OCI-LY1 (cell line): Measurements from ENCODE around the gene LHFPL2.

Experiments used
- H2AFZ ChIP-seq: fragments of 200-600 bp; sonication (generic), shearing (Covaris generic); 2 replicates; pipeline ENCODE4 v1.6.0; 2014; ENCODE audit warnings: antibody characterized with exemption, mild to moderate bottlenecking, low read length
- H3F3A ChIP-seq: fragments of 200-600 bp; sonication (generic), shearing (Covaris generic); 2 replicates; pipeline ENCODE4 v1.6.0; 2014; ENCODE audit warnings: mild to moderate bottlenecking, antibody characterized with exemption, low read length, moderate library complexity; ENCODE audit not compliant: insufficient read depth
- H3K27ac ChIP-seq: fragments of 200-600 bp; sonication (generic); 2 replicates; pipeline ENCODE4 v1.5.1; 2014; ENCODE audit warnings: low read length, mixed run types, mild to moderate bottlenecking, low read depth; ENCODE audit not compliant: poor library complexity, severe bottlenecking
- H3K27me3 ChIP-seq: fragments of 200-600 bp; sonication (generic); 2 replicates; pipeline ENCODE4 v1.6.0; 2014; ENCODE audit warnings: antibody characterized with exemption, mild to moderate bottlenecking, low read length, moderate library complexity; ENCODE audit not compliant: insufficient read depth
- H3K36me3 ChIP-seq: fragments of 200-600 bp; sonication (generic); 2 replicates; pipeline ENCODE4 v1.6.1; 2014; ENCODE audit warnings: mild to moderate bottlenecking, antibody characterized with exemption, low read length, moderate library complexity, mixed read lengths; ENCODE audit not compliant: insufficient read depth
- H3K4me1 ChIP-seq: fragments of 200-600 bp; sonication (generic); 2 replicates; pipeline ENCODE4 v1.5.1; 2014; ENCODE audit warnings: mild to moderate bottlenecking, low read length, moderate library complexity; ENCODE audit not compliant: insufficient read depth, severe bottlenecking
- H3K4me2 ChIP-seq: fragments of 200-600 bp; sonication (generic), shearing (Covaris generic); 2 replicates; pipeline ENCODE4 v1.6.1; 2014; ENCODE audit warnings: low read length
- H3K4me3 ChIP-seq: fragments of 200-600 bp; sonication (generic); 2 replicates; pipeline ENCODE4 v1.5.1; 2014; ENCODE audit warnings: low read length, low read depth, mild to moderate bottlenecking, mixed read lengths; ENCODE audit not compliant: poor library complexity, severe bottlenecking
- H3K79me2 ChIP-seq: fragments of 200-600 bp; shearing (Covaris generic); 2 replicates; pipeline ENCODE4 v1.6.1; 2016; ENCODE audit warnings: mixed run types, low read length, mixed read lengths; ENCODE audit not compliant: insufficient read depth
- H3K9ac ChIP-seq: fragments of 200-600 bp; sonication (generic), shearing (Covaris generic); 2 replicates; pipeline ENCODE4 v1.6.1; 2014; ENCODE audit warnings: mild to moderate bottlenecking, low read length, mixed read lengths
- H3K9me2 ChIP-seq: fragments of 200-600 bp; sonication (generic), shearing (Covaris generic); 2 replicates; pipeline ENCODE4 v1.6.1; 2014; ENCODE audit warnings: low read depth, mild to moderate bottlenecking, low read length, mixed read lengths
- H3K9me3 ChIP-seq: fragments of 200-600 bp; shearing (Covaris generic); 2 replicates; pipeline ENCODE4 v1.6.1; 2014; ENCODE audit warnings: low read length, mixed read lengths
- H4K20me1 ChIP-seq: fragments of 200-600 bp; sonication (generic), shearing (Covaris generic); 2 replicates; pipeline ENCODE4 v1.6.0; 2016; ENCODE audit warnings: mild to moderate bottlenecking, low read length; ENCODE audit not compliant: insufficient read depth
- EZH2 ChIP-seq: fragments of 200-600 bp; sonication (generic), shearing (Covaris generic); IDR thresholded peaks from 2 replicates; pipeline ENCODE4 v1.8.0; 2017; ENCODE audit warnings: borderline replicate concordance, mixed run types, mild to moderate bottlenecking, antibody characterized with exemption, low read length, moderate library complexity, mixed read lengths
- TF ChIP-seq, protein P1 (sequence below): fragments of 200-600 bp; sonication (generic), shearing (Covaris generic); IDR thresholded peaks from 2 replicates; pipeline ENCODE4 v1.5.1; 2017; ENCODE audit warnings: mild to moderate bottlenecking, antibody characterized with exemption, low read length, moderate library complexity, mixed read lengths

LHFPL2 gene

DNA sequence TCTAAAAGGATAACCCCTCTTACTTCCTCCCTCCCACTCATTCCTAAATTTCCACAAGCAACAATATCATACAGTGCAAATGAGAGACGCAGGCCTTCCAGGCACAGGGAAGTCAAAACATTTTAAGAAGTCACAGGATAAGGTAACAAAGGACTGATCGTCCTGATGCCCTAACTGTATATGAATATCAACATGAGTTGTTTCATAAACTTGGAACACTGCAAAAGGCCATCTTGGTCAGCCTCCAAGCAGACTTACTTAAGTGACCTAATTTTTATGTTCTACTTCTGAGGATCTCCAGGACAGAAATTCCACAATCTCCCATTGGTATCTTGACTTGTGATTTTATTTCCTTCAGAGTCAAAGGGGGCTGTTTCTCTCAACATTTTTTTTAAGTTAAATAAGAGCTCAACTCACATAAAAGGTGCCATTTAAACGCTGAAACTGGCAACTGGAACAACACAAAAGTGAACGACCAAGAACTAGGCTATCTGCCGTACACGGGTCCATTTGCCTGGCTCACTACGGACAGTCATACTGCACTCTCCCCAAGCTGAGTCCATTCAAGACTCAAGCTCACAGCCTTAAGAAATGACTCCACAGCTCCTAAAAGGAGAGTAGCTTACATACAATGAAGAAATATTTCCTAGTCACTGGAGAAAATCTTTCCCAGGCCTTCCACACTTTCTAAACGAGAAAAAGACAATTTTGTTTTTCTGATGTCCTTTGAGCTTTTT, 71.3 kb downstream of the LHFPL2 start:
- peak overlapping the region; percentile 14 for H3K27ac ChIP-seq
- no peaks in the 10 kb centered on the region for H3K9me2 ChIP-seq
- TF ChIP-seq, protein P1, sequence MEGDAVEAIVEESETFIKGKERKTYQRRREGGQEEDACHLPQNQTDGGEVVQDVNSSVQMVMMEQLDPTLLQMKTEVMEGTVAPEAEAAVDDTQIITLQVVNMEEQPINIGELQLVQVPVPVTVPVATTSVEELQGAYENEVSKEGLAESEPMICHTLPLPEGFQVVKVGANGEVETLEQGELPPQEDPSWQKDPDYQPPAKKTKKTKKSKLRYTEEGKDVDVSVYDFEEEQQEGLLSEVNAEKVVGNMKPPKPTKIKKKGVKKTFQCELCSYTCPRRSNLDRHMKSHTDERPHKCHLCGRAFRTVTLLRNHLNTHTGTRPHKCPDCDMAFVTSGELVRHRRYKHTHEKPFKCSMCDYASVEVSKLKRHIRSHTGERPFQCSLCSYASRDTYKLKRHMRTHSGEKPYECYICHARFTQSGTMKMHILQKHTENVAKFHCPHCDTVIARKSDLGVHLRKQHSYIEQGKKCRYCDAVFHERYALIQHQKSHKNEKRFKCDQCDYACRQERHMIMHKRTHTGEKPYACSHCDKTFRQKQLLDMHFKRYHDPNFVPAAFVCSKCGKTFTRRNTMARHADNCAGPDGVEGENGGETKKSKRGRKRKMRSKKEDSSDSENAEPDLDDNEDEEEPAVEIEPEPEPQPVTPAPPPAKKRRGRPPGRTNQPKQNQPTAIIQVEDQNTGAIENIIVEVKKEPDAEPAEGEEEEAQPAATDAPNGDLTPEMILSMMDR = no peak
- no peak for TF ChIP-seq EZH2
- H3K27me3 ChIP-seq = no peaks in the 10 kb centered on the region
- H4K20me1 ChIP-seq = no peaks in the 10 kb centered on the region
- no peak overlapping the region for H3K4me3 ChIP-seq
- 0 out of 2 replicates have a peak, but pooled peaks cover 3% of the 10 kb centered on the region for H3F3A ChIP-seq
- no peaks in the 10 kb centered on the region for H3K36me3 ChIP-seq
- H2AFZ ChIP-seq = no peak overlapping the region
- H3K79me2 ChIP-seq = no peaks in the 10 kb centered on the region
- H3K4me2 ChIP-seq = no peak overlapping the region
- H3K9me3 ChIP-seq = no peaks in the 10 kb centered on the region
- H3K4me1 ChIP-seq = peaks cover 44% of the 10 kb centered on the region
- no peak overlapping the region for H3K9ac ChIP-seq

DNA sequence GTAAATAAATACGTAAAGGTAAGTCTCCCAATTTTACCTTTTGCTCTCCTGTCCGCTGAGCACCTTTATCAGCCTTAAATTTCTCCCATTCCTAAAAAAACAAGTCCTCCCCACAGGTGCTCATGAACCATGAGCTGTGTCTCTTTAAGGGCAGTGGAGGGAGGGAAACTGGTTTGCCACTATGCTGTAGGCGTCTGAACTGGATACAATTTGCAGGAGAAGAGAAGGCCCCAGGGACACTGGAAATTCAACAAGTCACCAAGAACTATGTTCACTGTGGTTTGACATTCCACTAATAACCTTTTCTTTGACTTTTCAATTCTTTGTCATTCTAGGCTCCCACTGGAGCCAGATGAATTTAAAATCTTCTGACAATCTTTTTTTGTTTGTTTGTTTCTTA, 72.2 kb downstream of the LHFPL2 start:
- no peaks in the 10 kb centered on the region for H3K79me2 ChIP-seq
- no peak overlapping the region for H2AFZ ChIP-seq

DNA sequence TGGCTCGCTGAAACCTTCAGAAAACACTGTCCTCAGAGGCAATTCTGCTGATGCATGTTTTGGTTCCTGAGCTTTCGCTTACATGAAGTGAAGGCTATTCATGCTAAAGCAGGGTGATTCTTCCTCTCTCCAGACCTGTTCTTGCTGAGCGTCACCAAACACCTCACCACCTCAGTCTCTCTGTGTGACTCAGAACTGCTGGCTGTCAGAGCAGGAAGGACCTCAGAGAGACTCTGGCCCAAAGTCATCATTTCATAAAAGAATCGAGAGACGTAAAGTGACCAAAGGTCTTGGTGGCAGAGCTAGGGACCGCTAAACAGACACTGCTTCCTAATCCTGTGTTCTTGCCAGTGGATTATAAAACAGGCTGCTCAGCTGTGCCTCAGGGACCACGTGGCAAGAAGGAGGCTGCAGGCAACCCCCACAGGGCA, 73.8 kb downstream of the LHFPL2 start:
- H3K9ac ChIP-seq = peak overlapping the region; percentile 56

More for the DNA sequence above, 72.2 kb downstream of the LHFPL2 start:
- no peak overlapping the region for H3K4me2 ChIP-seq
- H3K4me3 ChIP-seq = no peak overlapping the region
- no peaks in the 10 kb centered on the region for H3K9me3 ChIP-seq
- peak overlapping the region; percentile 21 for H3K27ac ChIP-seq
- H3F3A ChIP-seq = 0 out of 2 replicates have a peak, but pooled peaks cover 3% of the 10 kb centered on the region
- H3K9ac ChIP-seq = no peak overlapping the region
- no peaks in the 10 kb centered on the region for H3K27me3 ChIP-seq
- TF ChIP-seq, protein P1 = no peak
- TF ChIP-seq EZH2 = no peak
- peaks cover 44% of the 10 kb centered on the region for H3K4me1 ChIP-seq
- no peaks in the 10 kb centered on the region for H3K9me2 ChIP-seq
- no peaks in the 10 kb centered on the region for H4K20me1 ChIP-seq
- H3K36me3 ChIP-seq = no peaks in the 10 kb centered on the region

More for the DNA sequence above, 73.8 kb downstream of the LHFPL2 start:
- Histone ChIP-seq H4K20me1 (no peaks in the 10 kb centered on the region), H3K36me3 (no peaks in the 10 kb centered on the region), H3K27ac (peak overlapping the region; percentile 91), H3K9me3 (no peaks in the 10 kb centered on the region), H2AFZ (no peak overlapping the region), H3F3A (0 out of 2 replicates have a peak, but pooled peaks cover 3% of the 10 kb centered on the region), H3K79me2 (no peaks in the 10 kb centered on the region), H3K4me1 (peaks cover 57% of the 10 kb centered on the region), H3K4me2 (peak overlapping the region; percentile 57), H3K27me3 (no peaks in the 10 kb centered on the region), H3K4me3 (peak overlapping the region; percentile 24), H3K9me2 (no peaks in the 10 kb centered on the region)
- TF ChIP-seq, protein P1 = no peak
- TF ChIP-seq EZH2 = no peak
